Ovary (tissue), 9 donors: ENCODE measurements around the gene RNF225. TPM values are rescaled to one million over a fixed set of nuclear protein-coding genes. Genes with fewer than 3 reads are reported as not detected.

Experiments used
- DNase-seq, 5 donors: peaks; one replicate each; pipeline ENCODE4 v3.0.0-alpha.2; 2019 to 2020
- H3K27ac ChIP-seq, 2 donors: fragments of 200-600 bp; one replicate each; pipeline versions ENCODE4 v1.5.1 to v1.8.0; 2019 to 2022
- H3K27me3 ChIP-seq: fragments of 200-600 bp; one replicate; pipeline ENCODE4 v1.8.0; 2022
- H3K36me3 ChIP-seq: fragments of 200-600 bp; sonication (generic); one replicate; pipeline ENCODE4 v1.5.1; 2019
- H3K4me1 ChIP-seq: one replicate; pipeline ENCODE4 v1.8.1; 2013; ENCODE audit warnings: mild to moderate bottlenecking, moderate library complexity; ENCODE audit not compliant: insufficient read depth
- H3K4me3 ChIP-seq: fragments of 200-600 bp; sonication (generic); one replicate; pipeline ENCODE4 v1.5.1; 2017
- H3K9me3 ChIP-seq, 2 donors: fragments of 200-600 bp in 1 of 2; sonication (generic) in 1 of 2; one replicate each; pipeline versions ENCODE4 v1.5.1 to v1.8.1; 2013 to 2019; ENCODE audit warnings: mild to moderate bottlenecking in 1 of 2, moderate library complexity in 1 of 2
- CTCF ChIP-seq, 3 donors: fragments of 450-650 bp in 2 of 3; fragments of 200-600 bp in 1 of 3; IDR thresholded peaks; one replicate each; pipeline versions ENCODE4 v1.5.1 to v1.8.0; 2016 to 2022; ENCODE audit warnings: antibody characterized with exemption in 3 of 3, mild to moderate bottlenecking in 1 of 3
- EP300 ChIP-seq: sonication (generic); formaldehyde crosslinking; IDR thresholded peaks from one replicate; pipeline ENCODE4 v1.6.1; 2017; ENCODE audit warnings: antibody characterized with exemption
- POLR2A ChIP-seq: fragments of 450-650 bp; IDR thresholded peaks from one replicate; pipeline ENCODE4 v1.6.1; 2017; ENCODE audit warnings: antibody characterized with exemption, mild to moderate bottlenecking, moderate library complexity
- WGBS, 3 donors: extraction: QIAGEN DNeasy Blood & Tissue Kit in 1 of 3; methylation state at CpG; one replicate each; pipeline versions ENCODE4 v1.1.5 to v1.1.7; 2013 to 2017; 5-methylcytosine and 5-hydroxymethylcytosine counted together
- intact Hi-C, 4 donors: fragments of 100-400 bp; cut with DNase I; formaldehyde crosslinking; loops; one replicate each; pipeline versions ENCODE4 v1.11.0 to v1.15.1; 2022 to 2023
- polyA plus RNA-seq, 2 donors: library from polyadenylated mRNA; stranded (reverse); fragments of 200-250 nt in 1 of 2; fragments of 350-450 nt in 1 of 2; fragmentation: Illumina TruSeq in 1 of 2; extraction: RNeasy Lipid Tissue Mini Kit (QIAGEN cat#74804) in 1 of 2; gene quantifications; one replicate each; pipeline ENCODE4 v1.2.3, GENCODE V29; 2013 to 2014
- total RNA-seq, 7 donors: library from RNA; depleted of rRNA in 2 of 7; stranded (reverse); fragments of >200 nt in 2 of 7; fragmentation: NEBNext Ultra II Directional in 3 of 7; extraction: Animal tissue kit (Norgen Biotek cat#: 25700) in 3 of 7; gene quantifications; one replicate each; pipeline versions ENCODE4 v1.1.0 to v1.2.4, GENCODE V29; 2016 to 2023
- donor health status: DM: no; HTN: no; CAD: no; lungs with moderate emphysema.
- donor health status: DM: no; HTN: no; CAD: no.
- donor health status: Bipolar disorder and iron deficiency.
- donor health status: DM: yes; HTN: yes; CAD: no.
- donor health status: DM: no; HTN: no; CAD: no.
- donor health status: DM: yes; HTN: yes; CAD: no.

Gene RNF225
- total and polyA plus RNA-seq, 9 donors = not detected

GRCh38 chr19:58416604-58417003, 21.1 kb downstream of the RNF225 start:
- no peaks in the 10 kb centered on the region for H3K27me3 ChIP-seq
- TF ChIP-seq EP300 (no peak), POLR2A (no peak), CTCF (IDR thresholded peaks at IDR 0.05) (no peak)
- H3K9me3 ChIP-seq = peaks cover 0 to 12% of the 10 kb centered on the region in 2 donors
- no peak for DNase-seq
- H3K27ac ChIP-seq = no peak overlapping the region
- no peak overlapping the region for H3K4me3 ChIP-seq
- no peaks in the 10 kb centered on the region for H3K4me1 ChIP-seq
- H3K36me3 ChIP-seq = no peaks in the 10 kb centered on the region
- 97 to 98% (median 97%) methylated on average over 5 of the region's 5 CpGs for WGBS, 3 donors
- intact Hi-C loops = no loop called here

GRCh38 chr19:58417071-58417470, 21.6 kb downstream of the RNF225 start:
- H3K36me3 ChIP-seq = no peaks in the 10 kb centered on the region
- intact Hi-C loops = no loop called here
- no peak overlapping the region for H3K4me3 ChIP-seq

GRCh38 chr19:58428617-58429016, 33.2 kb downstream of the RNF225 start:
- Histone ChIP-seq H3K27ac (no peak overlapping the region), H3K9me3 (peaks cover 12 to 47% of the 10 kb centered on the region in 2 donors), H3K36me3 (no peaks in the 10 kb centered on the region), H3K27me3 (no peaks in the 10 kb centered on the region), H3K4me3 (no peak overlapping the region), H3K4me1 (no peaks in the 10 kb centered on the region)
- no peak for DNase-seq
- intact Hi-C loops = no loop called here
- TF ChIP-seq EP300 (no peak), CTCF (IDR thresholded peaks at IDR 0.05) (no peak), POLR2A (no peak)
- WGBS, 3 donors = 79 to 100% (median 85%) methylated on average over 1 of the region's 1 CpG

More at GRCh38 chr19:58417071-58417470, 21.6 kb downstream of the RNF225 start:
- no peak overlapping the region for H3K27ac ChIP-seq
- H3K4me1 ChIP-seq = no peaks in the 10 kb centered on the region
- DNase-seq = no peak
- no peaks in the 10 kb centered on the region for H3K27me3 ChIP-seq
- TF ChIP-seq CTCF (IDR thresholded peaks at IDR 0.05) (no peak), POLR2A (no peak), EP300 (no peak)
- WGBS, 3 donors = 96 to 98% (median 97%) methylated on average over 7 of the region's 7 CpGs
- H3K9me3 ChIP-seq = peaks cover 0 to 12% of the 10 kb centered on the region in 2 donors

DNA sequence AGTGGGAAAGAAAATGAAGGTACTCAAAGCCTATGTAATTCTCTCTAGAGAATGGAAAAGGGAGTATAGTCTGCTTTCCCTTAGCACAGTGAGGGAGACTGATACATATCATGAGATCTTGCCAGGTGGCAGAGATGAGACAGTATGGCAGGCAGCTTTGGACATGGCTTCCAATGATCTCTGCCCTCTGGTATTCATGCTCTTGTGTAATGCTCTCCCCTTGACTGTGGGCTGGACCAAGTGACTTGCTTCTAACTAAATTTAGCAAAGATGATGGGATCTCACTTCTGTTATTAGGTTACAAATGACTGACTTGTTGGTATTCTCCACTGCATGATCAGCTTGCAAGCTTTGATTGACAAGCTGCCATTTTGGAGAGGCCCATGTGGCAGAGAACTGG, 34.3 kb downstream of the RNF225 start:
- no peak overlapping the region for H3K4me3 ChIP-seq
- H3K9me3 ChIP-seq = peaks cover 20 to 59% of the 10 kb centered on the region in 2 donors
- no peaks in the 10 kb centered on the region for H3K27me3 ChIP-seq
- intact Hi-C loops = no loop called here
- no peaks in the 10 kb centered on the region for H3K4me1 ChIP-seq
- no peak for TF ChIP-seq POLR2A
- TF ChIP-seq EP300 = no peak
- no peak for TF ChIP-seq CTCF (IDR thresholded peaks at IDR 0.05)
- no peaks in the 10 kb centered on the region for H3K36me3 ChIP-seq
- no peak for DNase-seq
- H3K27ac ChIP-seq = no peak overlapping the region
